Measurements from ENCODE around the gene TNFRSF14.

The TNFRSF14 gene

GRCh38 chr1:2535455-2535854, 20.7 kb upstream of the TNFRSF14 start:
- no peak for DNase-seq (ENCODE audit: extremely low spot score)
- TF ChIP-seq L3MBTL2 (conservative IDR thresholded peaks at IDR 0.05) (no peak), SP1 (IDR thresholded peaks at IDR 0.05) (no peak), NFRKB (IDR thresholded peaks at IDR 0.05) (no peak), LEF1 (IDR thresholded peaks at IDR 0.05; ENCODE audit: borderline replicate concordance) (no peak), BHLHE40 (IDR thresholded peaks at IDR 0.05; ENCODE audit: borderline replicate concordance) (no peak), FOXK2 (IDR thresholded peaks at IDR 0.05) (no peak), FOXM1 (IDR thresholded peaks at IDR 0.05; ENCODE audit: borderline replicate concordance) (no peak), CTBP1 (IDR thresholded peaks at IDR 0.05; ENCODE audit: borderline replicate concordance) (no peak), TARDBP (IDR thresholded peaks at IDR 0.05) (no peak), ARNT (IDR thresholded peaks at IDR 0.05) (no peak), ELF4 (IDR thresholded peaks at IDR 0.05) (no peak), HDGF (IDR thresholded peaks at IDR 0.05; ENCODE audit: borderline replicate concordance) (no peak), FOXA1 (IDR thresholded peaks at IDR 0.05) (no peak), SUZ12 (IDR thresholded peaks at IDR 0.05) (no peak), ZNF384 (IDR thresholded peaks at IDR 0.05) (no peak), PKNOX1 (IDR thresholded peaks at IDR 0.05) (no peak)
- ChIA-PET POLR2A (interaction anchor here (1.1 kb wide), 1 partner anchor 11 kb away, joined by 4 read pairs; no protein-coding TSS in a partner anchor), CTCF (no interaction called here)

GRCh38 chr1:2535981-2536380, 20.2 kb upstream of the TNFRSF14 start:
- ChIA-PET POLR2A (no interaction called here), CTCF (no interaction called here)
- no peak for DNase-seq (ENCODE audit: extremely low spot score)
- TF ChIP-seq ELF4 (IDR thresholded peaks at IDR 0.05) (no peak), TARDBP (IDR thresholded peaks at IDR 0.05) (no peak), ARNT (IDR thresholded peaks at IDR 0.05) (no peak), L3MBTL2 (conservative IDR thresholded peaks at IDR 0.05) (no peak), FOXM1 (IDR thresholded peaks at IDR 0.05; ENCODE audit: borderline replicate concordance) (no peak), PKNOX1 (IDR thresholded peaks at IDR 0.05) (no peak), NFRKB (IDR thresholded peaks at IDR 0.05) (no peak), HDGF (IDR thresholded peaks at IDR 0.05; ENCODE audit: borderline replicate concordance) (no peak)

GRCh38 chr1:2537784-2538115, 18.4 kb upstream of the TNFRSF14 start:
- ChIA-PET POLR2A (no interaction called here), CTCF (interaction anchor here (0.6 to 1.1 kb wide), 2 partner anchors 363 to 847 kb away, joined by 3 read pairs; no protein-coding TSS in a partner anchor)
- no peak for DNase-seq (ENCODE audit: extremely low spot score)
- TF ChIP-seq SP1 (IDR thresholded peaks at IDR 0.05) (no peak), HDGF (IDR thresholded peaks at IDR 0.05; ENCODE audit: borderline replicate concordance) (no peak), PKNOX1 (IDR thresholded peaks at IDR 0.05) (no peak), NFRKB (IDR thresholded peaks at IDR 0.05) (no peak), ARNT (IDR thresholded peaks at IDR 0.05) (no peak), L3MBTL2 (conservative IDR thresholded peaks at IDR 0.05) (no peak), FOXA1 (IDR thresholded peaks at IDR 0.05) (no peak), LEF1 (IDR thresholded peaks at IDR 0.05; ENCODE audit: borderline replicate concordance) (no peak), TARDBP (IDR thresholded peaks at IDR 0.05) (no peak), FOXM1 (IDR thresholded peaks at IDR 0.05; ENCODE audit: borderline replicate concordance) (no peak)

- POLR2A ChIA-PET = no interaction called here
- TF ChIP-seq LEF1 (IDR thresholded peaks at IDR 0.05; ENCODE audit: borderline replicate concordance) = no peak
- TF ChIP-seq BHLHE40 (IDR thresholded peaks at IDR 0.05; ENCODE audit: borderline replicate concordance) = no peak
- TF ChIP-seq SUZ12 (IDR thresholded peaks at IDR 0.05) = no peak
- no peak for TF ChIP-seq L3MBTL2 (conservative IDR thresholded peaks at IDR 0.05)
- TF ChIP-seq ELF4 (IDR thresholded peaks at IDR 0.05) = no peak
- TF ChIP-seq SP1 (IDR thresholded peaks at IDR 0.05) = no peak
- TF ChIP-seq PKNOX1 (IDR thresholded peaks at IDR 0.05) = no peak
- no peak for TF ChIP-seq TARDBP (IDR thresholded peaks at IDR 0.05)
- no peak for TF ChIP-seq ZNF384 (IDR thresholded peaks at IDR 0.05)
- no peak for TF ChIP-seq HDGF (IDR thresholded peaks at IDR 0.05; ENCODE audit: borderline replicate concordance)
- no peak for TF ChIP-seq FOXK2 (IDR thresholded peaks at IDR 0.05)
- no peak for TF ChIP-seq ARNT (IDR thresholded peaks at IDR 0.05)
- no peak for TF ChIP-seq FOXM1 (IDR thresholded peaks at IDR 0.05; ENCODE audit: borderline replicate concordance)
- no peak for TF ChIP-seq CTBP1 (IDR thresholded peaks at IDR 0.05; ENCODE audit: borderline replicate concordance)
- TF ChIP-seq FOXA1 (IDR thresholded peaks at IDR 0.05) = no peak
- TF ChIP-seq NFRKB (IDR thresholded peaks at IDR 0.05) = no peak
- CTCF ChIA-PET = interaction anchor here (1.1 kb wide), 1 partner anchor 364 kb away, joined by 3 read pairs; no protein-coding TSS in a partner anchor
- DNase-seq (ENCODE audit: extremely low spot score) = no peak
Observed at GRCh38 chr1:2538376-2538775, 17.8 kb upstream of the TNFRSF14 start.

GRCh38 chr1:2538872-2539271, 17.3 kb upstream of the TNFRSF14 start:
- POLR2A ChIA-PET = no interaction called here
- CTCF ChIA-PET = interaction anchor here (0.9 kb wide), 1 partner anchor 8 kb away, joined by 3 read pairs; no protein-coding TSS in a partner anchor
- DNase-seq (ENCODE audit: extremely low spot score) = no peak
- no peak for TF ChIP-seq TARDBP (IDR thresholded peaks at IDR 0.05)
- no peak for TF ChIP-seq NFRKB (IDR thresholded peaks at IDR 0.05)

GRCh38 chr1:2539312-2539907, 16.8 kb upstream of the TNFRSF14 start:
- ChIA-PET POLR2A (no interaction called here), CTCF (interaction anchor here (0.9 kb wide), 1 partner anchor 9 kb away, joined by 3 read pairs; no protein-coding TSS in a partner anchor)
- no peak for TF ChIP-seq NFRKB (IDR thresholded peaks at IDR 0.05)
- TF ChIP-seq L3MBTL2 (conservative IDR thresholded peaks at IDR 0.05) = no peak
- TF ChIP-seq ZNF384 (IDR thresholded peaks at IDR 0.05) = no peak
- no peak for TF ChIP-seq BHLHE40 (IDR thresholded peaks at IDR 0.05; ENCODE audit: borderline replicate concordance)
- no peak for TF ChIP-seq HDGF (IDR thresholded peaks at IDR 0.05; ENCODE audit: borderline replicate concordance)
- no peak for TF ChIP-seq PKNOX1 (IDR thresholded peaks at IDR 0.05)
- TF ChIP-seq ELF4 (IDR thresholded peaks at IDR 0.05) = no peak
- TF ChIP-seq LEF1 (IDR thresholded peaks at IDR 0.05; ENCODE audit: borderline replicate concordance) = no peak
- TF ChIP-seq CTBP1 (IDR thresholded peaks at IDR 0.05; ENCODE audit: borderline replicate concordance) = no peak
- peak; percentile 50 for DNase-seq (ENCODE audit: extremely low spot score)
